H1 (cell line): ENCODE results near the gene DUOXA2. TPM values are rescaled to one million over a fixed set of nuclear protein-coding genes. Genes with fewer than 3 reads are reported as not detected.

Experiments used
- CTCF ChIA-PET: fragments of 300-600 bp; sonication (Branson Sonifier 250); formaldehyde crosslinking; loops from one replicate; lab custom pipeline; 2021; ENCODE audit not compliant: partially characterized antibody; lab: Charles Lee
- POLR2A ChIA-PET: fragments of 300-600 bp; sonication (Branson Sonifier 250); formaldehyde crosslinking; loops from one replicate; lab custom pipeline; 2021; ENCODE audit warnings: inconsistent platforms; ENCODE audit not compliant: partially characterized antibody; lab: Charles Lee
- DNase-seq, 2 experiments: peaks; one replicate each; pipeline versions ENCODE4 v3.0.0 to v3.0.0-alpha.2; 2010 to 2022; ENCODE audit warnings: low spot score in 2 of 2, low read depth in 1 of 2, mixed read lengths in 1 of 2
- FAIRE-seq: peaks from 2 replicates; lab custom pipeline; 2011; peaks lifted over from hg19 to GRCh38; lab: Jason Lieb, UNC
- H2AFZ ChIP-seq: 2 replicates; pipeline ENCODE4 v1.8.1; 2012; ENCODE audit warnings: low read length, inconsistent platforms
- H2AK5ac ChIP-seq: 2 replicates; pipeline ENCODE4 v1.6.1; 2013; ENCODE audit warnings: low read depth, low read length
- H2BK120ac ChIP-seq: replicated peaks from 2 replicates; pipeline ENCODE3; 2013; ENCODE audit warnings: low read depth, low read length, inconsistent platforms
- H2BK12ac ChIP-seq: 2 replicates; pipeline ENCODE4 v1.6.1; 2013; ENCODE audit warnings: low read depth, low read length
- H2BK15ac ChIP-seq: 2 replicates; pipeline ENCODE4 v1.6.1; 2013; ENCODE audit warnings: low read length
- H2BK20ac ChIP-seq: 2 replicates; pipeline ENCODE4 v1.6.1; 2013; ENCODE audit warnings: low read length
- H2BK5ac ChIP-seq: 2 replicates; pipeline ENCODE4 v1.6.1; 2013; ENCODE audit warnings: low read depth, low read length
- H3K14ac ChIP-seq: 2 replicates; pipeline ENCODE4 v1.6.1; 2013; ENCODE audit warnings: inconsistent platforms; ENCODE audit not compliant: insufficient read length
- H3K18ac ChIP-seq: 2 replicates; pipeline ENCODE4 v1.6.1; 2013; ENCODE audit warnings: low read length; ENCODE audit errors: extremely low read depth
- H3K23ac ChIP-seq: 2 replicates; pipeline ENCODE4 v1.6.1; 2013; ENCODE audit warnings: inconsistent platforms; ENCODE audit not compliant: insufficient read length
- H3K23me2 ChIP-seq: 2 replicates; pipeline ENCODE4 v1.6.1; 2013; ENCODE audit warnings: low read depth, low read length
- H3K27ac ChIP-seq: 2 replicates; pipeline ENCODE4 v1.6.1; 2011; ENCODE audit warnings: low read depth, low read length, inconsistent platforms
- H3K27me3 ChIP-seq, 4 experiments: replicated peaks in 1 of 4; 1 replicate in 1 of 4; 2 replicates in 3 of 4; pipeline versions ENCODE4 v1.6.1 to v1.8.1; 2011 to 2013; ENCODE audit warnings: low read length in 3 of 4, mild to moderate bottlenecking in 3 of 4, inconsistent platforms in 2 of 4, mixed read lengths in 2 of 4, moderate library complexity in 1 of 4; ENCODE audit not compliant: control insufficient read depth in 3 of 4, insufficient read depth in 3 of 4; ENCODE audit errors: extremely low read depth in 1 of 4
- H3K36me3 ChIP-seq, 4 experiments: 2 replicates each; pipeline versions ENCODE4 v1.6.1 to v1.8.1; 2011 to 2013; ENCODE audit warnings: mild to moderate bottlenecking in 4 of 4, low read length in 3 of 4, moderate library complexity in 2 of 4, control low read depth in 1 of 4, inconsistent platforms in 1 of 4; ENCODE audit not compliant: insufficient read depth in 4 of 4, control insufficient read depth in 2 of 4
- H3K4ac ChIP-seq: replicated peaks from 2 replicates; pipeline ENCODE3; 2013; ENCODE audit warnings: low read length, low read depth, mixed read lengths, inconsistent platforms; ENCODE audit not compliant: insufficient read length
- H3K4me1 ChIP-seq, 4 experiments: replicated peaks in 1 of 4; 1 replicate in 1 of 4; 2 replicates in 3 of 4; pipeline versions ENCODE4 v1.6.1 to v1.8.1; 2011 to 2013; ENCODE audit warnings: low read length in 3 of 4, inconsistent platforms in 2 of 4, mixed read lengths in 1 of 4; ENCODE audit not compliant: insufficient read depth in 4 of 4, control insufficient read depth in 3 of 4
- H3K4me2 ChIP-seq, 2 experiments: 2 replicates each; pipeline versions ENCODE4 v1.6.1 to v1.8.1; 2011 to 2013; ENCODE audit warnings: low read depth in 2 of 2, low read length in 2 of 2, control low read depth in 1 of 2, inconsistent platforms in 1 of 2, mild to moderate bottlenecking in 1 of 2; ENCODE audit not compliant: insufficient read depth in 1 of 2
- H3K4me3 ChIP-seq, 4 experiments: fragments of 200-600, 300-600 bp in 1 of 4; sonication (generic), shearing (Covaris generic), sonication (Bioruptor Twin) in 1 of 4; 2 replicates each; pipeline versions ENCODE4 v1.5.1 to v1.8.1; 2011 to 2016; ENCODE audit warnings: low read length in 4 of 4, low read depth in 3 of 4, control low read depth in 2 of 4, inconsistent platforms in 2 of 4, mild to moderate bottlenecking in 2 of 4, mixed read lengths in 1 of 4, moderate library complexity in 1 of 4; ENCODE audit not compliant: insufficient read depth in 2 of 4; ENCODE audit errors: extremely low read depth in 1 of 4
- H3K56ac ChIP-seq: replicated peaks from 2 replicates; pipeline ENCODE3; 2013; ENCODE audit warnings: low read depth, mild to moderate bottlenecking, mixed read lengths, low read length, inconsistent platforms; ENCODE audit not compliant: insufficient read length
- H3K79me1 ChIP-seq: 2 replicates; pipeline ENCODE4 v1.6.1; 2013; ENCODE audit warnings: low read depth, low read length, control low read depth
- H3K79me2 ChIP-seq, 2 experiments: 2 replicates each; pipeline versions ENCODE4 v1.6.1 to v1.8.1; 2012 to 2013; ENCODE audit warnings: low read length in 2 of 2, mild to moderate bottlenecking in 2 of 2, inconsistent platforms in 1 of 2; ENCODE audit not compliant: insufficient read depth in 2 of 2, control insufficient read depth in 1 of 2
- H3K9ac ChIP-seq, 4 experiments: replicated peaks in 1 of 4; 1 replicate in 1 of 4; 2 replicates in 3 of 4; pipeline versions ENCODE4 v1.6.1 to v1.8.1; 2011 to 2013; ENCODE audit warnings: low read depth in 3 of 4, low read length in 3 of 4, control low read depth in 2 of 4, mild to moderate bottlenecking in 2 of 4, moderate library complexity in 2 of 4, inconsistent platforms in 1 of 4; ENCODE audit errors: extremely low read depth in 1 of 4
- H3K9me3 ChIP-seq, 2 experiments: 2 replicates each; pipeline versions ENCODE4 v1.6.1 to v1.8.1; 2012 to 2013; ENCODE audit warnings: mild to moderate bottlenecking in 2 of 2, moderate library complexity in 2 of 2, control low read depth in 1 of 2, inconsistent platforms in 1 of 2, low read depth in 1 of 2, low read length in 1 of 2, mixed read lengths in 1 of 2; ENCODE audit not compliant: insufficient read depth in 2 of 2
- H4K20me1 ChIP-seq, 2 experiments: replicated peaks in 1 of 2; 2 replicates each; pipeline versions ENCODE3 to v1.8.1; 2011 to 2013; ENCODE audit warnings: inconsistent platforms in 2 of 2, low read length in 2 of 2, mild to moderate bottlenecking in 1 of 2; ENCODE audit not compliant: insufficient read depth in 2 of 2, control insufficient read depth in 1 of 2
- H4K5ac ChIP-seq: 2 replicates; pipeline ENCODE4 v1.6.1; 2013; ENCODE audit warnings: low read length, low read depth, mixed read lengths, inconsistent platforms; ENCODE audit not compliant: insufficient read length
- H4K8ac ChIP-seq: 2 replicates; pipeline ENCODE4 v1.8.0; 2013; ENCODE audit warnings: mild to moderate bottlenecking, moderate library complexity, low read length, inconsistent platforms; ENCODE audit not compliant: insufficient read depth; ENCODE audit errors: extremely low read depth
- H4K91ac ChIP-seq: replicated peaks from 2 replicates; pipeline ENCODE3; 2013; ENCODE audit warnings: low read length, mixed read lengths, inconsistent platforms; ENCODE audit not compliant: insufficient read length
- BCL11A ChIP-seq, 2 experiments: IDR thresholded peaks; one replicate each; pipeline ENCODE4 v1.6.1; 2011; ENCODE audit warnings: low read depth in 2 of 2, low read length in 2 of 2, mild to moderate bottlenecking in 2 of 2
- CEBPB ChIP-seq: IDR thresholded peaks from 2 replicates; pipeline ENCODE4 v1.6.1; 2012; ENCODE audit warnings: low read depth, low read length
- GABPA ChIP-seq: IDR thresholded peaks from 2 replicates; pipeline ENCODE4 v1.6.1; 2011; ENCODE audit warnings: mild to moderate bottlenecking, low read length, moderate library complexity, borderline replicate concordance; ENCODE audit not compliant: insufficient read depth
- KDM1A ChIP-seq: fragments of 200-600, 300-600 bp; sonication (generic); IDR thresholded peaks from 2 replicates; pipeline ENCODE4 v1.7.1; 2016; ENCODE audit warnings: mild to moderate bottlenecking, low read length, borderline replicate concordance
- KDM4A ChIP-seq: IDR thresholded peaks from one replicate; pipeline ENCODE4 v1.7.1; 2012; ENCODE audit warnings: low read depth, mild to moderate bottlenecking, moderate library complexity, low read length, inconsistent platforms; ENCODE audit not compliant: severe bottlenecking
- MAFK ChIP-seq: IDR thresholded peaks from 2 replicates; pipeline ENCODE4 v1.6.1; 2012; ENCODE audit warnings: low read depth, mild to moderate bottlenecking, improper control_type of control experiment, low read length
- SUZ12 ChIP-seq: fragments of 200-600 bp; sonication (generic); IDR thresholded peaks from 2 replicates; pipeline ENCODE4 v1.6.1; 2012; ENCODE audit warnings: mild to moderate bottlenecking, inconsistent platforms, low read length, moderate library complexity, mixed read lengths
- TAF7 ChIP-seq: optimal IDR thresholded peaks from 2 replicates; pipeline ENCODE3; 2011; ENCODE audit warnings: low read depth, mild to moderate bottlenecking, inconsistent platforms, low read length, moderate library complexity, borderline replicate concordance
- YY1 ChIP-seq: IDR thresholded peaks from 2 replicates; pipeline ENCODE4 v1.6.1; 2011; ENCODE audit warnings: low read depth, mild to moderate bottlenecking, low read length
- WGBS, 2 experiments: shearing (Covaris generic) in 1 of 2; methylation state at CpG; one replicate each; pipeline versions ENCODE4 v1.1.6 to v1.1.7; 2013 to 2015; ENCODE audit warnings: low lambda C conversion rate in 2 of 2, mixed read lengths in 2 of 2, inconsistent platforms in 1 of 2, low coverage in 1 of 2, missing lambda C conversion rate in 1 of 2; ENCODE audit not compliant: insufficient replicate concordance in 2 of 2, insufficient coverage in 1 of 2, insufficient read length in 1 of 2; ENCODE audit errors: extremely low coverage in 1 of 2, missing lambda C conversion rate in 1 of 2; 5-methylcytosine and 5-hydroxymethylcytosine counted together
- polyA plus RNA-seq, 7 experiments: library from polyadenylated mRNA; depleted of rRNA in 3 of 7; stranded (reverse) in 5 of 7; unstranded in 2 of 7; fragments of >200 nt in 5 of 7; fragments of 200-250 nt in 2 of 7; gene quantifications; 1 replicate in 5 of 7; 2 replicates in 1 of 7; 4 replicates in 1 of 7; pipeline versions ENCODE4 v1.2.1 to v1.2.3, GENCODE V29; 2011 to 2013; ENCODE audit warnings: missing spikeins in 2 of 7, mixed read lengths in 2 of 7
- total RNA-seq: library from RNA; stranded (reverse); fragmentation: NEBNext Ultra II Directional; extraction: Animal tissue kit (Norgen Biotek cat#: 25700); gene quantifications from 2 replicates; pipeline ENCODE4 v1.2.1, GENCODE V29; 2021

Gene DUOXA2
- total and polyA plus RNA-seq, 2 of the 8 experiments (the other 6 are each of a cell fraction or from before 2014, with no cell fraction given), result 0.05 TPM; not detected in 1

DNA sequence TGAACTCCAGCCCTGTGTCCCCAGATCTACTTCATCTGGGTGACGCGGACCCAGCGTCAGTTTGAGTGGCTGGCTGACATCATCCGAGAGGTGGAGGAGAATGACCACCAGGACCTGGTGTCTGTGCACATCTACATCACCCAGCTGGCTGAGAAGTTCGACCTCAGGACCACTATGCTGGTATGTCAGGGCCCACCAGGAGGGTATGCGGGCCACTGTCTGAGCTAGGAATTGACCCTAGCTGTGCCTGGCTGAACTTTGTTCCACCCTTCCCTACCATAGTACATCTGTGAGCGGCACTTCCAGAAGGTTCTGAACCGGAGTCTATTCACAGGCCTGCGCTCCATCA lies 49.4 kb downstream of the DUOXA2 start:
- Histone ChIP-seq H4K91ac (no peak overlapping the region), H2AFZ (no peak overlapping the region), H3K23ac (no peak overlapping the region), H3K27ac (no peak overlapping the region), H3K79me1 (no peaks in the 10 kb centered on the region), H2BK120ac (no peak overlapping the region), H4K5ac (no peak overlapping the region), H3K4me2 (no peak overlapping the region), H3K36me3 (no peaks in the 10 kb centered on the region), H3K79me2 (no peaks in the 10 kb centered on the region), H2BK5ac (no peak overlapping the region), H3K9me3 (no peaks in the 10 kb centered on the region), H3K4me1 (peaks cover 0 to 9% (median 6%) of the 10 kb centered on the region in 4 experiments; a peak in 5 of 7 replicates), H2BK15ac (no peak overlapping the region), H3K4ac (no peak overlapping the region), H4K8ac (no peak overlapping the region; the same call in 1 of the 2 replicates), H3K23me2 (no peaks in the 10 kb centered on the region; the same call in 1 of the 2 replicates), H2BK12ac (no peak overlapping the region), H3K4me3 (no peak overlapping the region), H3K18ac (no peak overlapping the region), H3K27me3 (no peaks in the 10 kb centered on the region; a peak in 1 of 7 replicates), H2BK20ac (no peak overlapping the region), H3K14ac (no peak overlapping the region), H3K9ac (no peak overlapping the region), H3K56ac (no peak overlapping the region), H4K20me1 (peaks cover 0 to 2% of the 10 kb centered on the region in 2 experiments), H2AK5ac (no peak overlapping the region)
- CTCF ChIA-PET, result interaction anchor here (0.5 to 41.8 kb wide), 46 partner anchors 10 to 451 kb away, joined by 3 to 1117 read pairs (median 6); partner anchors contain the start of genes DUOX2, DUOXA2 and SHF
- WGBS, 2 experiments, result 80% methylated on average over 9 of the region's 9 CpGs; no CpG with 5 or more reads in 1 of the 2 experiments
- FAIRE-seq, result no peak
- TF ChIP-seq YY1 (no peak), MAFK (no peak), CEBPB (no peak), GABPA (no peak), KDM4A (no peak), TAF7 (no peak), BCL11A (IDR thresholded peaks at IDR 0.05; ENCODE audit: low read depth in 2 of 2, low read length in 2 of 2) (no peak), SUZ12 (no peak), KDM1A (no peak)
- DNase-seq, result no peak
- POLR2A ChIA-PET, result interaction anchor here (1.2 to 3.8 kb wide), 10 partner anchors 9 to 239 kb away, joined by 3 to 33 read pairs (median 6); partner anchors contain the start of genes DUOX2, DUOXA2 and SHF
